Sigmoid colon (tissue), 7 donors: ENCODE data around the gene GALNT7. TPM values are rescaled to one million over a fixed set of nuclear protein-coding genes. Genes with fewer than 3 reads are reported as not detected.

ENCODE experiments used
- DNase-seq: peaks from one replicate; pipeline ENCODE4 v3.0.0-alpha.2; 2019
- H3K27ac ChIP-seq, 4 donors: fragments of 200-600 bp; sonication (generic); one replicate each; pipeline ENCODE4 v1.5.1; 2016 to 2019; ENCODE audit warnings: mild to moderate bottlenecking in 1 of 4
- H3K27me3 ChIP-seq, 3 donors: fragments of 200-600 bp; sonication (generic); one replicate each; pipeline ENCODE4 v1.5.1; 2019; ENCODE audit warnings: mild to moderate bottlenecking in 1 of 3
- H3K36me3 ChIP-seq, 4 donors: fragments of 200-600 bp; sonication (generic); one replicate each; pipeline ENCODE4 v1.5.1; 2016 to 2019
- H3K4me1 ChIP-seq, 4 donors: fragments of 200-600 bp; sonication (generic); one replicate each; pipeline ENCODE4 v1.5.1; 2017 to 2019
- H3K4me3 ChIP-seq, 4 donors: fragments of 200-600 bp; sonication (generic); one replicate each; pipeline ENCODE4 v1.5.1; 2017 to 2019; ENCODE audit warnings: mild to moderate bottlenecking in 2 of 4, moderate library complexity in 1 of 4
- H3K9me3 ChIP-seq, 4 donors: fragments of 200-600 bp in 3 of 4; sonication (generic) in 3 of 4; one replicate each; pipeline versions ENCODE4 v1.5.1 to v1.6.1; 2013 to 2019
- CTCF ChIP-seq, 4 experiments: fragments of 450-650 bp in 3 of 4; fragments of 200-600 bp in 1 of 4; IDR thresholded peaks; one replicate each; pipeline ENCODE4 v1.5.1; 2016 to 2019; ENCODE audit warnings: antibody characterized with exemption in 4 of 4, mild to moderate bottlenecking in 3 of 4, moderate library complexity in 2 of 4
- EP300 ChIP-seq, 4 donors: sonication (generic); formaldehyde crosslinking; IDR thresholded peaks; one replicate each; pipeline ENCODE4 v1.6.1; 2017; ENCODE audit warnings: antibody characterized with exemption in 4 of 4
- POLR2A ChIP-seq, 2 donors: fragments of 450-650 bp; IDR thresholded peaks; one replicate each; pipeline ENCODE4 v1.6.1; 2016; ENCODE audit warnings: antibody characterized with exemption in 2 of 2, mild to moderate bottlenecking in 2 of 2, moderate library complexity in 2 of 2
- POLR2AphosphoS5 ChIP-seq, 4 donors: sonication (generic); formaldehyde crosslinking; IDR thresholded peaks; one replicate each; pipeline ENCODE4 v1.6.1; 2017; ENCODE audit warnings: antibody characterized with exemption in 4 of 4
- WGBS, 2 donors: extraction: QIAGEN DNeasy Blood & Tissue Kit; methylation state at CpG; one replicate each; pipeline ENCODE4 v1.1.7; 2013; 5-methylcytosine and 5-hydroxymethylcytosine counted together
- intact Hi-C: fragments of 100-400 bp; cut with DNase I; formaldehyde crosslinking; loops from one replicate; pipeline ENCODE4 v1.15.1; 2023
- polyA plus RNA-seq, 3 donors: library from polyadenylated mRNA; stranded (reverse); fragments of 200-250 nt; gene quantifications; one replicate each; pipeline ENCODE4 v1.2.3, GENCODE V29; 2013
- total RNA-seq, 4 donors: library from RNA; depleted of rRNA; stranded (reverse); fragments of >200 nt; gene quantifications; one replicate each; pipeline ENCODE4 v1.1.0, GENCODE V29; 2016
- donor health status: healthy with polysubstance abuse.
- donor health status: Bipolar disorder and iron deficiency.
- donor health status: healthy.

Gene GALNT7
- total and polyA plus RNA-seq, 7 donors: 13.2 to 22.7 (median 16.8) TPM

GRCh38 chr4:173332021-173332487, 163.4 kb downstream of the GALNT7 start:
- 39 to 48% methylated on average over 6 of the region's 6 CpGs for WGBS, 2 donors
- DNase-seq: no peak
- Histone ChIP-seq H3K36me3 (peaks cover 5 to 43% (median 11%) of the 10 kb centered on the region in 4 donors), H3K27me3 (no peaks in the 10 kb centered on the region), H3K4me1 (peaks cover 0 to 31% (median 23%) of the 10 kb centered on the region in 4 donors), H3K9me3 (no peaks in the 10 kb centered on the region), H3K27ac (peak overlapping the region; percentile 93 to 100 (median 99)), H3K4me3 (peak overlapping the region; percentile 89 to 98 (median 94))
- TF ChIP-seq CTCF (IDR thresholded peaks at IDR 0.05) (no peak), POLR2AphosphoS5 (IDR thresholded peaks at IDR 0.05) (no peak), POLR2A (IDR thresholded peaks at IDR 0.05) (no peak)
- intact Hi-C loops: loop anchor here (5.0 kb wide), 1 partner anchor 165 kb away; no protein-coding TSS in a partner anchor

GRCh38 chr4:173332963-173333657, 164.5 kb downstream of the GALNT7 start:
- H3K27me3 ChIP-seq: no peaks in the 10 kb centered on the region
- no peaks in the 10 kb centered on the region for H3K9me3 ChIP-seq
- WGBS, 2 donors: 2 to 3% methylated on average over 21 of the region's 21 CpGs
- H3K27ac ChIP-seq: peak overlapping the region; percentile 93 to 100 (median 99)
- peaks cover 0 to 31% (median 23%) of the 10 kb centered on the region in 4 donors for H3K4me1 ChIP-seq
- no peak for TF ChIP-seq CTCF (IDR thresholded peaks at IDR 0.05)
- TF ChIP-seq EP300 (IDR thresholded peaks at IDR 0.05): no peak
- TF ChIP-seq POLR2AphosphoS5 (IDR thresholded peaks at IDR 0.05): no peak
- TF ChIP-seq POLR2A (IDR thresholded peaks at IDR 0.05): no peak
- DNase-seq: no peak
- intact Hi-C loops: loop anchor here (5.0 kb wide), 1 partner anchor 164 kb away; no protein-coding TSS in a partner anchor
- H3K36me3 ChIP-seq: peaks cover 3 to 41% (median 10%) of the 10 kb centered on the region in 4 donors
- peak overlapping the region; percentile 89 to 98 (median 94) for H3K4me3 ChIP-seq

GRCh38 chr4:173333658-173334084, 165.1 kb downstream of the GALNT7 start:
- peak; percentile 83 for DNase-seq
- peaks cover 0 to 35% (median 8%) of the 10 kb centered on the region in 4 donors for H3K36me3 ChIP-seq
- intact Hi-C loops: loop anchor here (1.0 to 5.0 kb wide), 2 partner anchors 37 to 164 kb away; partner anchors contain the start of gene SAP30
- no peak for TF ChIP-seq CTCF (IDR thresholded peaks at IDR 0.05)
- H3K27me3 ChIP-seq: no peaks in the 10 kb centered on the region
- H3K9me3 ChIP-seq: no peaks in the 10 kb centered on the region
- H3K4me3 ChIP-seq: peak overlapping the region; percentile 89 to 98 (median 94)
- peaks cover 0 to 31% (median 23%) of the 10 kb centered on the region in 4 donors for H3K4me1 ChIP-seq
- peak overlapping the region; percentile 93 to 100 (median 99) for H3K27ac ChIP-seq
- WGBS, 2 donors: 1 to 2% methylated on average over 53 of the region's 53 CpGs

- peak; percentile 100 for DNase-seq
- intact Hi-C loops: loop anchor here (1.0 to 5.0 kb wide), 2 partner anchors 36 to 163 kb away; partner anchors contain the start of gene SAP30
- Histone ChIP-seq H3K4me1 (peaks cover 0 to 31% (median 23%) of the 10 kb centered on the region in 4 donors), H3K27ac (peak within 1 kb of the TSS; percentile 93 to 100 (median 99)), H3K36me3 (peaks cover 0 to 29% (median 6%) of the 10 kb centered on the region in 4 donors), H3K27me3 (no peaks in the 10 kb centered on the region), H3K9me3 (no peaks in the 10 kb centered on the region), H3K4me3 (peak within 1 kb of the TSS; percentile 89 to 98 (median 94))
- peak; percentile 99 to 100 (median 99) for TF ChIP-seq POLR2AphosphoS5 (IDR thresholded peaks at IDR 0.05)
- TF ChIP-seq POLR2A (IDR thresholded peaks at IDR 0.05): peak; percentile 99
- peak in 1 of 4 donors; percentile 42 for TF ChIP-seq EP300 (IDR thresholded peaks at IDR 0.05)
- TF ChIP-seq CTCF (IDR thresholded peaks at IDR 0.05): no peak
- WGBS, 2 donors: 0 to 1% methylated on average over 61 of the region's 61 CpGs
Observed at GRCh38 chr4:173334085-173334890, 165.7 kb downstream of the GALNT7 start, which contains the start of gene HMGB2. TSS of gene HMGB2 (minus strand) at chr4:173334358. CDS start at chr4:173333649, 709 bp downstream.
